ENCODE results near the gene DMXL1. TPM values are rescaled to one million over a fixed set of nuclear protein-coding genes. Genes with fewer than 3 reads are reported as not detected.

Gene DMXL1
- total RNA-seq, 1 experiment from 2014 or later, result 29.2 TPM

- Histone ChIP-seq H3K4me3 (ENCODE audit: low read depth in 2 of 2, low read length in 2 of 2) (no peak overlapping the region), H3K9me3 (ENCODE audit: control insufficient read depth, insufficient read depth, low read depth, low read length) (no peaks in the 10 kb centered on the region), H3K27me3 (ENCODE audit: control insufficient read depth, insufficient read depth, low read length) (no peaks in the 10 kb centered on the region), H3K36me3 (ENCODE audit: control insufficient read depth, insufficient read depth, low read length) (no peaks in the 10 kb centered on the region), H3K27ac (ENCODE audit: low read length) (no peak overlapping the region), H3K4me1 (ENCODE audit: control insufficient read depth, insufficient read depth, low read length) (no peaks in the 10 kb centered on the region)
- TF ChIP-seq CTCF (IDR thresholded peaks at IDR 0.05) (no peak), POLR2AphosphoS5 (IDR thresholded peaks at IDR 0.05; ENCODE audit: low read depth, low read length) (no peak)
- intact Hi-C loops (cut with micrococcal nuclease; ENCODE audit: unreplicated experiment) (no loop called here), in situ Hi-C loops (cut with HindIII; ENCODE audit: low pct_unique_long_range_greater_than_20kb, low sequenced_read_pairs) (no loop called here)
- ChIA-PET POLR2A (no interaction called here), CTCF (no interaction called here)
- no peak for ATAC-seq
- no peak for DNase-seq (ENCODE audit: low read depth, low spot score)
- BruUV-seq (replicated peaks), result no TSS peak
These were observed 37.8 kb upstream of the DMXL1 start for GRCh38 chr5:119033135-119033534.

GRCh38 chr5:119036101-119036762, 34.7 kb upstream of the DMXL1 start:
- no TSS peak for BruUV-seq (replicated peaks)
- Histone ChIP-seq H3K9me3 (ENCODE audit: control insufficient read depth, insufficient read depth, low read depth, low read length) (no peaks in the 10 kb centered on the region), H3K27me3 (ENCODE audit: control insufficient read depth, insufficient read depth, low read length) (no peaks in the 10 kb centered on the region), H3K4me1 (ENCODE audit: control insufficient read depth, insufficient read depth, low read length) (no peaks in the 10 kb centered on the region), H3K36me3 (ENCODE audit: control insufficient read depth, insufficient read depth, low read length) (no peaks in the 10 kb centered on the region), H3K27ac (ENCODE audit: low read length) (no peak overlapping the region), H3K4me3 (ENCODE audit: low read depth in 2 of 2, low read length in 2 of 2) (no peak overlapping the region)
- peak; percentile 69 for DNase-seq (ENCODE audit: low read depth, low spot score)
- no peak for TF ChIP-seq CTCF (IDR thresholded peaks at IDR 0.05)
- TF ChIP-seq REST (IDR thresholded peaks at IDR 0.05; ENCODE audit: insufficient read depth in 1 of 2, low read depth in 2 of 2, low read length in 1 of 2), result no peak
- no peak for TF ChIP-seq SIN3A (IDR thresholded peaks at IDR 0.05; ENCODE audit: borderline replicate concordance, insufficient read depth, low read depth, low read length)
- no peak for TF ChIP-seq POLR2AphosphoS5 (IDR thresholded peaks at IDR 0.05; ENCODE audit: low read depth, low read length)
- TF ChIP-seq TCF7L2 (IDR thresholded peaks at IDR 0.05; ENCODE audit: low read depth, low read length), result no peak
- intact Hi-C loops (cut with micrococcal nuclease; ENCODE audit: unreplicated experiment) (no loop called here), in situ Hi-C loops (cut with HindIII; ENCODE audit: low pct_unique_long_range_greater_than_20kb, low sequenced_read_pairs) (no loop called here)
- ATAC-seq, result peak; percentile 86
- POLR2A ChIA-PET, result no interaction called here
- CTCF ChIA-PET, result no interaction called here

All from Panc1 (cell line).